ENCODE results near the gene B4GALNT2. TPM values are rescaled to one million over a fixed set of nuclear protein-coding genes. Genes with fewer than 3 reads are reported as not detected.

The B4GALNT2 gene
- total RNA-seq, 1 experiment from 2014 or later, result 0.29 TPM

- H3K9me3 ChIP-seq (ENCODE audit: low read length), result no peaks in the 10 kb centered on the region
- no TSS peak for BruUV-seq (replicated peaks)
- no peaks in the 10 kb centered on the region for H3K27me3 ChIP-seq (ENCODE audit: low read length)
- H3K36me3 ChIP-seq (ENCODE audit: low read depth, low read length), result no peaks in the 10 kb centered on the region
- no peak for DNase-seq
- no peaks in the 10 kb centered on the region for H3K79me2 ChIP-seq (ENCODE audit: low read length)
- no peak overlapping the region for H2AFZ ChIP-seq (ENCODE audit: low read length)
- H3K9me2 ChIP-seq (replicated peaks; ENCODE audit: low read length), result no peaks in the 10 kb centered on the region
- no peak overlapping the region for H3K27ac ChIP-seq (ENCODE audit: low read length)
- no peak overlapping the region for H3K9ac ChIP-seq (ENCODE audit: low read length)
- no peak for ATAC-seq
- POLR2A ChIA-PET (ENCODE audit: unreplicated experiment), result no interaction called here
- no peak for TF ChIP-seq EZH2 (IDR thresholded peaks at IDR 0.05; ENCODE audit: low read length, unreplicated experiment)
- no peak for TF ChIP-seq CTCF (conservative IDR thresholded peaks at IDR 0.05; ENCODE audit: low read depth, low read length)
- TF ChIP-seq EZH2phosphoT487 (IDR thresholded peaks at IDR 0.05; ENCODE audit: borderline replicate concordance, low read length), result no peak
- no peak overlapping the region for H3K4me2 ChIP-seq (ENCODE audit: low read length)
- no peaks in the 10 kb centered on the region for H4K20me1 ChIP-seq (ENCODE audit: low read length)
- CTCF ChIA-PET, result no interaction called here
- intact Hi-C loops (cut with micrococcal nuclease), result no loop called here
- no peak overlapping the region for H3K4me3 ChIP-seq (ENCODE audit: low read length)
- H3K4me1 ChIP-seq (ENCODE audit: insufficient read depth, low read length), result peaks cover 6% of the 10 kb centered on the region
- H3F3A ChIP-seq (ENCODE audit: low read length, unreplicated experiment), result no peaks in the 10 kb centered on the region
Measured at GRCh38 chr17:49187301-49187700, 54.7 kb downstream of the B4GALNT2 start.

DNA sequence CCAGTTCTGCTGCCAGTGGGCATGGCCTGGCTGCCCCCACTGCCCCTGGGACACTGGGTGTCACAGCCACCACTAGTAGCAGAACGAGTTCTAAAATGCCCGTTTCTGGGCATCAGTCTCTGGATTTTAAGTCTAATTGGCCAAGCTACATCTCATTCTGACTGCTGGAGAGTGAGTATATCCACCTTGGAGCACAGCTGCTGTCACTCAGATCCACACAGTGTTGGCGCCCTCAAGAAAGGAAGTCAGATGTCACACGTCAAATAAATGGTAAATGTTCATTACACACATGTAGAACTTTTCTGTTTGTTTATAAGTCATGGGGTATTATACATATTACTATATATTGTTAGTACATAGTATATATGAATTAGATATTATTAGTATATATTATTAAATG is 58.4 kb downstream of the B4GALNT2 start:
- no peaks in the 10 kb centered on the region for H4K20me1 ChIP-seq (ENCODE audit: low read length)
- H3K4me1 ChIP-seq (ENCODE audit: insufficient read depth, low read length), result peaks cover 9% of the 10 kb centered on the region
- ChIA-PET CTCF (interaction anchor here (1.7 kb wide), 1 partner anchor 155 kb away, joined by 5 read pairs; no protein-coding TSS in a partner anchor), POLR2A (ENCODE audit: unreplicated experiment) (no interaction called here)
- H3K36me3 ChIP-seq (ENCODE audit: low read depth, low read length), result no peaks in the 10 kb centered on the region
- no peak overlapping the region for H3K9ac ChIP-seq (ENCODE audit: low read length)
- no TSS peak for BruUV-seq (replicated peaks)
- no peaks in the 10 kb centered on the region for H3K9me2 ChIP-seq (replicated peaks; ENCODE audit: low read length)
- no peaks in the 10 kb centered on the region for H3K79me2 ChIP-seq (ENCODE audit: low read length)
- TF ChIP-seq EZH2phosphoT487 (IDR thresholded peaks at IDR 0.05; ENCODE audit: borderline replicate concordance, low read length) (no peak), CTCF (conservative IDR thresholded peaks at IDR 0.05; ENCODE audit: low read depth, low read length) (no peak), EZH2 (IDR thresholded peaks at IDR 0.05; ENCODE audit: low read length, unreplicated experiment) (no peak)
- peak overlapping the region; percentile 64 for H2AFZ ChIP-seq (ENCODE audit: low read length)
- no peak overlapping the region for H3K27ac ChIP-seq (ENCODE audit: low read length)
- intact Hi-C loops (cut with micrococcal nuclease), result loop anchor here (5.0 kb wide), 3 partner anchors 104 to 299 kb away; partner anchors contain the start of genes ATP5MC1 and SNF8
- DNase-seq (no peak), ATAC-seq (no peak)
- no peaks in the 10 kb centered on the region for H3K9me3 ChIP-seq (ENCODE audit: low read length)
- no peaks in the 10 kb centered on the region for H3F3A ChIP-seq (ENCODE audit: low read length, unreplicated experiment)
- no peaks in the 10 kb centered on the region for H3K27me3 ChIP-seq (ENCODE audit: low read length)
- H3K4me3 ChIP-seq (ENCODE audit: low read length), result peak overlapping the region; percentile 20; the same call in 1 of the 2 replicates
- H3K4me2 ChIP-seq (ENCODE audit: low read length), result peak overlapping the region; percentile 55

- Histone ChIP-seq H3K9me3 (ENCODE audit: low read length) (no peaks in the 10 kb centered on the region), H3F3A (ENCODE audit: low read length, unreplicated experiment) (no peaks in the 10 kb centered on the region), H3K4me1 (ENCODE audit: insufficient read depth, low read length) (peaks cover 9% of the 10 kb centered on the region), H3K4me2 (ENCODE audit: low read length) (peak overlapping the region; percentile 79), H4K20me1 (ENCODE audit: low read length) (no peaks in the 10 kb centered on the region), H3K9me2 (replicated peaks; ENCODE audit: low read length) (no peaks in the 10 kb centered on the region), H3K9ac (ENCODE audit: low read length) (peak overlapping the region; percentile 87), H3K36me3 (ENCODE audit: low read depth, low read length) (no peaks in the 10 kb centered on the region), H2AFZ (ENCODE audit: low read length) (peak overlapping the region; percentile 76), H3K27me3 (ENCODE audit: low read length) (no peaks in the 10 kb centered on the region), H3K27ac (ENCODE audit: low read length) (peak overlapping the region; percentile 77), H3K4me3 (ENCODE audit: low read length) (peak overlapping the region; percentile 79), H3K79me2 (ENCODE audit: low read length) (no peaks in the 10 kb centered on the region)
- POLR2A ChIA-PET (ENCODE audit: unreplicated experiment), result interaction anchor here (0.6 kb wide), 1 partner anchor 179 kb away, joined by 3 read pairs; no protein-coding TSS in a partner anchor
- ATAC-seq, result no peak; the same call in 1 of the 2 replicates
- CTCF ChIA-PET, result interaction anchor here (1.2 to 1.7 kb wide), 2 partner anchors 99 to 156 kb away, joined by 4 to 5 read pairs; no protein-coding TSS in a partner anchor
- TF ChIP-seq EZH2phosphoT487 (IDR thresholded peaks at IDR 0.05; ENCODE audit: borderline replicate concordance, low read length), result no peak
- no peak for TF ChIP-seq CTCF (conservative IDR thresholded peaks at IDR 0.05; ENCODE audit: low read depth, low read length)
- TF ChIP-seq EZH2 (IDR thresholded peaks at IDR 0.05; ENCODE audit: low read length, unreplicated experiment), result no peak
- BruUV-seq (replicated peaks), result no TSS peak
- intact Hi-C loops (cut with micrococcal nuclease), result loop anchor here (5.0 kb wide), 3 partner anchors 104 to 299 kb away; partner anchors contain the start of genes ATP5MC1 and SNF8
- no peak for DNase-seq
Measured at GRCh38 chr17:49191409-49191916, 58.9 kb downstream of the B4GALNT2 start.

Data from PC-3 (cell line).